RWPE2 (cell line): ENCODE results near the gene MOB3A.

Source experiments
- ATAC-seq: fragments of 200-7000 bp; cut with Tn5 transposase; 3 replicates; pipeline ENCODE4 v1.9.1; 2021; ENCODE audit warnings: low read depth
- DNase-seq: peaks from one replicate; pipeline ENCODE4 v3.0.0-alpha.2; 2020; ENCODE audit warnings: low spot score
- H3K27ac ChIP-seq: fragments of 450-650 bp; 2 replicates; pipeline ENCODE4 v1.5.1; 2017; ENCODE audit warnings: mild to moderate bottlenecking; ENCODE audit not compliant: poor library complexity, severe bottlenecking
- H3K27me3 ChIP-seq: fragments of 250-450 bp; sonication (Bioruptor Pico); 2 replicates; pipeline ENCODE4 v1.5.1; 2021; ENCODE audit warnings: mild to moderate bottlenecking, moderate library complexity; ENCODE audit not compliant: insufficient read depth, poor library complexity, severe bottlenecking
- H3K36me3 ChIP-seq: fragments of 250-450 bp; sonication (Bioruptor Pico); 2 replicates; pipeline ENCODE4 v1.5.1; 2020; ENCODE audit warnings: low read depth, mild to moderate bottlenecking, moderate library complexity
- H3K4me1 ChIP-seq: fragments of 250-450 bp; sonication (Bioruptor Pico); 2 replicates; pipeline ENCODE4 v1.5.1; 2021; ENCODE audit warnings: mild to moderate bottlenecking, moderate library complexity; ENCODE audit not compliant: insufficient read depth, poor library complexity, severe bottlenecking
- H3K4me3 ChIP-seq: fragments of 250-450 bp; sonication (Bioruptor Pico); 2 replicates; pipeline ENCODE4 v1.5.1; 2021; ENCODE audit warnings: mild to moderate bottlenecking, moderate library complexity; ENCODE audit not compliant: severe bottlenecking
- H3K9me3 ChIP-seq: fragments of 250-450 bp; sonication (Bioruptor Pico); 2 replicates; pipeline ENCODE4 v1.5.1; 2021; ENCODE audit warnings: mild to moderate bottlenecking, moderate library complexity; ENCODE audit not compliant: severe bottlenecking
- TF ChIP-seq, protein P1 (sequence below): fragments of 450-650 bp; IDR thresholded peaks from one replicate; pipeline ENCODE4 v1.5.1; 2017; ENCODE audit warnings: mild to moderate bottlenecking, moderate library complexity; ENCODE audit not compliant: poor library complexity, severe bottlenecking

Gene MOB3A

DNA sequence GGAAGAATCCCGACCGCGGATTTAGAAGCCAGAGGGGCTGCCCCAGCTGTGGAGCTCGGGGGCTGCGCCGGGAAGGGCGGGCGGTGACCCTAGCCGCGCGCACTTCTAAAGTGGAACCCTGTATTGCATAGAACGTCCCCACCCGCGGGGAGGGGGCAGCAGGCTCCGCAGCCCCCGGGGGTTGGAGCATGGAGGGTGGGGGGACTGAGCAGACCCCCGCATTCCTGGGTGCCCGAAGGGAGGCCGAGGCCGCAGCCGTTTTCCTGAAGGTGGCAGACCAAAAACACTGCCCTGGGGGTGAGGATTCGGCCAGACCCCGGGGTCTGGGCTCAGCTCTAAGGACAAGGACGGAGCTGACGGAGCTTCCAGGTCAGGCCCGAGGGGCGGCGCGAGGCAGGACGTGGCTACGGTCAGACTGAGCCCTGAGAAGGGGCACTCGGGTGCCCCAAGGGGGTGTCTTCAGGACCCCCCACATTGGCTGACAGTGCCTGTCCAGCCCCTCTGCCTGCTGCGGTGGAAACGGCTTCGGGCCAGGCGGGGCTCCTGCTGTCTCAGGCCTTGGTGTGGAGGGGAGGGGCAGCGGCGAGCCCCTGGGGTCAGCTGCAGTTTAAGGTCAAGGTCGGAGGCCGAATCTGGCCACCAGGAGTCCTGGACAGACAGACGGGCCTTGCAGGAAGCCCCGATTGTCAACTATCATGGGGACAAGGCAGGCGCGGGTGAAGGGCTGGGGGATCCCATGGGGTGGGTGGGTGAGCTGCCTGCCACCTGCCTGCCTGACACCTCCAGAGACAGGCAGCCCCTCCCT, 57.6 kb downstream of the MOB3A start:
- no peak for ATAC-seq
- Histone ChIP-seq H3K27ac (no peak overlapping the region), H3K27me3 (no peaks in the 10 kb centered on the region), H3K4me1 (peaks cover 17% of the 10 kb centered on the region), H3K9me3 (no peaks in the 10 kb centered on the region), H3K36me3 (peaks cover 50% of the 10 kb centered on the region), H3K4me3 (no peak overlapping the region)
- no peak for DNase-seq
- TF ChIP-seq, protein P1, sequence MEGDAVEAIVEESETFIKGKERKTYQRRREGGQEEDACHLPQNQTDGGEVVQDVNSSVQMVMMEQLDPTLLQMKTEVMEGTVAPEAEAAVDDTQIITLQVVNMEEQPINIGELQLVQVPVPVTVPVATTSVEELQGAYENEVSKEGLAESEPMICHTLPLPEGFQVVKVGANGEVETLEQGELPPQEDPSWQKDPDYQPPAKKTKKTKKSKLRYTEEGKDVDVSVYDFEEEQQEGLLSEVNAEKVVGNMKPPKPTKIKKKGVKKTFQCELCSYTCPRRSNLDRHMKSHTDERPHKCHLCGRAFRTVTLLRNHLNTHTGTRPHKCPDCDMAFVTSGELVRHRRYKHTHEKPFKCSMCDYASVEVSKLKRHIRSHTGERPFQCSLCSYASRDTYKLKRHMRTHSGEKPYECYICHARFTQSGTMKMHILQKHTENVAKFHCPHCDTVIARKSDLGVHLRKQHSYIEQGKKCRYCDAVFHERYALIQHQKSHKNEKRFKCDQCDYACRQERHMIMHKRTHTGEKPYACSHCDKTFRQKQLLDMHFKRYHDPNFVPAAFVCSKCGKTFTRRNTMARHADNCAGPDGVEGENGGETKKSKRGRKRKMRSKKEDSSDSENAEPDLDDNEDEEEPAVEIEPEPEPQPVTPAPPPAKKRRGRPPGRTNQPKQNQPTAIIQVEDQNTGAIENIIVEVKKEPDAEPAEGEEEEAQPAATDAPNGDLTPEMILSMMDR, result no peak

DNA sequence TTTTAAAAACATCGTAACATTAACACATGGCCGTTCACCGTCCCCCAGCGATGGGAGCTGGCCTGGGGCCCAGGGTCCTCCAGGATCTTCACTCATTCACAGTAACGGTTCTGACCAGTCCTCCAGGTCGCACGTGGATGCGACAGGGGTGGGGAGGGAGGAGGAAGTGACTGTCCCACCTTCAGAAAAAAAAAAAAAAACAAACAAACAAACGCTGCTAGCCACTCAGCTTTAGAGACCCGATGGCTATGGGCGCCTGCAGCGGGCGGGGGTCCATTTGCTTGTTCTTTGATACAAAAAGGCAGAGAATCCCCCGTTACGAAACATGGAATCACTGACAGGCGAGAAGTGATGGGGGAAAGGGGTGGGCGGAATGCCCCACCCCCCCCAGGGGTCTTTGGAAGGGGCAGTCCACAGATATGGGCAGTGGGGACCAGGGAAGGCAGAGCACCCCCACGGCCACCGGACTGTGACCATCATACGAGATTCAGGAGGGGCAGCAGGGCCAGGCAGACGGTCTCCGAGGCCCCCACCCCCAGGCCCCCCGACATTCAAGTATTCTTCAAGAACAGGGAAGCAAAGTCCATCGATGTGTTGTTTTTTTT, 58.4 kb downstream of the MOB3A start:
- no peak overlapping the region for H3K4me3 ChIP-seq
- TF ChIP-seq, protein P1, result no peak
- H3K4me1 ChIP-seq, result peaks cover 11% of the 10 kb centered on the region
- H3K27ac ChIP-seq, result no peak overlapping the region
- ATAC-seq (no peak), DNase-seq (no peak)
- H3K27me3 ChIP-seq, result no peaks in the 10 kb centered on the region
- H3K9me3 ChIP-seq, result no peaks in the 10 kb centered on the region
- H3K36me3 ChIP-seq, result peaks cover 43% of the 10 kb centered on the region

DNA sequence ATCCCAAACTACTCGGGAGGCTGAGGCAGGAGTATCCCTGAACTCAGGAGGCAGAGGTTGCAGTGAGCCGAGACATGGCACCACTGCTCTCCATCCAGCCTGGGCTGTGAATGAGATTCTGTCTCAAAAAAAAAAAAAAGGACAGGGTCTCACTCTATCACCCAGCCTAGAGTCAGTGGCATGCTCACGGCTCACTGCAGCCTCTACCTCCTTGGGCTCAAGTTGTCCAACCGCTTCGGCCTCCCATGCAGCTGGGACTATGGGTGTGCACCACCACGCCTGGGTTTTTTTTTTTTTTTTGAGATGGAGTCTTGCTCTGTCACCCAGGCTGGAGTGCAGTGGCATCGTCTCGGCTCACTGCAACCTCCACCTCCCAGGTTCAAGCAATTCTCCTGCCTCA, 59.7 kb downstream of the MOB3A start:
- peaks cover 33% of the 10 kb centered on the region for H3K36me3 ChIP-seq
- H3K4me1 ChIP-seq, result peaks cover 13% of the 10 kb centered on the region
- no peak for ATAC-seq
- no peak for DNase-seq
- no peak overlapping the region for H3K27ac ChIP-seq
- H3K27me3 ChIP-seq, result no peaks in the 10 kb centered on the region
- H3K4me3 ChIP-seq, result no peak overlapping the region
- no peaks in the 10 kb centered on the region for H3K9me3 ChIP-seq
- TF ChIP-seq, protein P1, result no peak

DNA sequence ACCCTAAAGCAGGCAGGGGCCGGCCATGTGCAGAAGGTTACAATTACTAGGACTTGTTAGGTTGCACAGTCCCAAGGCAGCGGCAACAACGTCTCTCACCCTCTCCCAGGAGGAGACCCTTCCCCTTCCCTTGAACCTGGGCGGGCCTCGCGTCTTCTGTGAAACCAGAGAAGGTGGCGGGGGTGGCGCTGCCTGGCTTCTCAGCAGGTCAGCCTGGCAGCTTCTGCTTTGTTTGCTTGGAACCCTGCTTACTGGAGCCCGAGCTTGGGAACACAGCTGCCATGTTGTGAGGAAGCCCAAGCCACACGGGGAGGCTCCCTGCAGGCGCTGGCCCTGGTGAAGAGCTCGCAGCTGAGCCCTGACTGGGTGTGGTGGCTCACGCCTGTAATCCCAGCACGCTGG, 60.5 kb downstream of the MOB3A start:
- ATAC-seq, result no peak
- TF ChIP-seq, protein P1, result no peak
- H3K4me3 ChIP-seq, result no peak overlapping the region

More for the DNA sequence above, 60.5 kb downstream of the MOB3A start:
- peaks cover 24% of the 10 kb centered on the region for H3K36me3 ChIP-seq
- H3K27me3 ChIP-seq, result no peaks in the 10 kb centered on the region
- DNase-seq, result peak; percentile 42
- H3K4me1 ChIP-seq, result peaks cover 14% of the 10 kb centered on the region
- no peaks in the 10 kb centered on the region for H3K9me3 ChIP-seq
- H3K27ac ChIP-seq, result no peak overlapping the region
